Activated T-helper 9 cell treated with anti-CD3 and anti-CD28 coated beads, Interleukin-2, amount 50 U/mL, for 16 hours (primary cell): ENCODE data around the gene HECTD1.
"Not testable (repeated sequence)": the region's sequence is repeated elsewhere in the genome, so short reads cannot be mapped to it uniquely, and the experiment has no call there.

ENCODE experiments used
- DNase-seq: peaks from one replicate; pipeline ENCODE4 v3.0.0-alpha.2; 2020; ENCODE audit warnings: low read depth

Gene HECTD1

DNA sequence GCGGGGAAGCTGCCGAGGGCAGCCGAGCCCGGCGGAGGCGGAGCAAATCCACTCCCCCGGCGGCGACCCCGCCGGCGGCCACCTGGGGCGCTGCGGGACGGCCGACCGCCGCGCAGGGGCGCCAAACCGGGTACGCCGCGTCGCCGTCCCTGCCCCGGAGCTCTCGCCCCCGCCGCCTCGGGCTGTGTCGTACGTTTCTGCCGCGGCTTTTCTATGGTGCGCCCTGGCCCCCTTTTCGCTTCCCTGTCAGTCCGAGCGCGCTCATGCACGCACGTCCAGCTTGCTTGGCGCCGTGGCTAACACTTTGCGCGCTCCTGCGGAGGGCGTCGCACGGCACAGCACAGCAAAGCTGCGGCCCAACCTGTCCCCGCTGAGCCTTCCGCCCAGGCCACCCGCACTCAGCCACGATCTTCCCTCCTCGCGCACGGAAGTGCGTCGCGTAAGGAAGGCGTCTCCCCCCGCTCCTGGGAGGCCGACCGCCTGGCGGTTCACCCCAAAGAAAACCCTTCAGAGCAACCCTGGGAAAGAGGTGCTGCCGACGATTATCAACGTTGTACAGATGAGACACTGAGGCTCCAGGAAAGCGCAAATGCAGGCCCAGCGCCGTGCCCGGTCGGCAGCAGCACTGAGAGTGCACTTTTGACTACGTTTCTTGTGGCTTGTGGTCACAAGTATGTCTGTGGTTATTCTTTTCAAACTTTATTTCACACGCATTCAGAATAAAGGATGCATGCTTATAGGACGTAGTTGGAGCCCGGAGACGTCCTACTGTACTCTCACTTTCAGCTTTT lies at the start of gene HECTD1:
Gene HECTD1, minus strand, starts transcription at position 39 of the 791 bp plus-strand sequence. CDS start 1,857 bp downstream, outside the sequence.
- peak; percentile 86 for DNase-seq

DNA sequence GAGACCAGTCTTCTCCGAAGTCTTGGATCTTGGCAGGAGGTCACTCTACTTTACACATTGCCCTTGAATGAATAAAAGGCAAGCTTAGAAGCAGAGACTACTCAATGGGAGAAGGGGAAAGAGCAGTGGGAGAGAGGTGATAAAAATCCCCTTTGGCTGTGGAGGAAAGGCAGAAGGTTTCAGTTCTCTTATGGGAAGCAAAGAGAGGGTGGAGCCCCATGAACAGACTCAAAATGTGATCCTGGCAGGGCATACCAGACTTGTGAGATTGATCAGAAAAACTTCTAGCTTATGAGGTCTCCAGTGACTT lies 49.6 kb upstream of the HECTD1 start:
- DNase-seq, result no peak

DNA sequence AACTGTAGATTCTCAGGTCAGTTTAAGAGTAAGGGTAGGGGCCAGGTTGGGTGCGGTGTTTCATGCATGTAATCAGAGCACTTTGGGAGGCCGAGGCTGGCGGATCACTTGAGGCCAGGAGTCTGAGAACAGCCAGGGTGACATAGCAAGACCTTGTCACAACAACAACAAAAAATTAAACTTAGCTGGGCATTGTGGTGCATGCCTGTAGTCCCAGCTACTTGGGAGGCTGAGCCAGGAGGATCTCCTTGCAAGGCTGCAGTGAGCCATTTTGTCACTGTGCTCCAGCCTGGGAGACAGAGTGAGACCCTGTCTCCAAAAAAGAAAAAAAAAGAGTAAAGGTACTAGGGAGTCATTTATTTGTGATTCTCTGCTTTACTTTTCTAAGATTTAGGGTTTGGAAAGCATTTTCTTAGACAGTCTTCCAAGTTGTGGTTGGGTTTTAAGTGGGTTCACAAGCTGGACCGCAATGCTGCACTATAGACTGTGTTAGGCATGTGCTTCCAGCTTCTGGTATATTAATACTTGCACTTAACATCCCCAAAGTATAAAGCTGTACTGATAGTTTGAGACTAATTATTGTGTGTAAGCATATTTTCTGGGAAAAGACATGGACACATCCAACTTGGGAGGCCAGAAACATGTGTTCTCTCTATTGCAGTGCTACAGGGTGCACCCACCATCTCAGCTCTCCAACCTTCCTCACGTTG lies 49.1 kb upstream of the HECTD1 start:
- DNase-seq, result no peak

DNA sequence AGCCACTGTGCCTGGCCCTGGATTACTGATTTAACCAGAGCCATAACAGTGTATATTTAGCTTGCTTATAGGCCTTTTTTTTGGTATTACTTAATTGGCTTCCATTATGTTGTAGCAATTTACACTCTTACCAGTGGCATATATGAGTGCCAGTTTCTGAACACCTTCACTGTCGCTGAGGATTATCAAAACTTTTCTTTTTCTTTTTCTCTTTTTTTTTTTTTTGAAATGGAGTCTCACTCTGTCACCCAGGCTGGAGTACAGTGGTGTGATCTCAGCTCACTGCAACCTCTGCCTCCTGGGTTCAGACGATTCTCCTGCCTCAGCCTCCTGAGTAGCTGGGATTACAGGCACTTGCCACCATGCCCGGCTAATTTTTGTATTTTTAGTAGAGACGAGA lies 48.3 kb upstream of the HECTD1 start:
- not testable (repeated sequence) for DNase-seq

DNA sequence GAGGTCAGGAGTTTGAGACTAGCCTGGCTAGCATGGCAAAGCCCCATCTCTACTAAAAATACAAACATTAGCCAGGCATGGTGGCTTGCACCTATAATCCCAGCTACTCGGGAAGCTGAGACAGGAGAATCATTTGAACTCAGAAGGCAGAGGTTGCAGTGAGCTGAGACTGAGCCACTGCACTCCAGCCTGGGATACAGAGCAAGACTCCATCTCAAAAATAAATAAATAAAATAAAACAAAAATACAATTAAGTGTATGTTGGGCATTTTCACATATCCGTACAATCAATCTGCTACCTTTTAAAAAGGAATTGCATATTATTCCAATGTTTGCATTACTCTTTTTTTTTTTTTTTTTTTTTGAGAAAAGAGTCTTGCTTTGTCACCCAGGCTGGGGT lies 47.7 kb upstream of the HECTD1 start:
- no peak for DNase-seq

DNA sequence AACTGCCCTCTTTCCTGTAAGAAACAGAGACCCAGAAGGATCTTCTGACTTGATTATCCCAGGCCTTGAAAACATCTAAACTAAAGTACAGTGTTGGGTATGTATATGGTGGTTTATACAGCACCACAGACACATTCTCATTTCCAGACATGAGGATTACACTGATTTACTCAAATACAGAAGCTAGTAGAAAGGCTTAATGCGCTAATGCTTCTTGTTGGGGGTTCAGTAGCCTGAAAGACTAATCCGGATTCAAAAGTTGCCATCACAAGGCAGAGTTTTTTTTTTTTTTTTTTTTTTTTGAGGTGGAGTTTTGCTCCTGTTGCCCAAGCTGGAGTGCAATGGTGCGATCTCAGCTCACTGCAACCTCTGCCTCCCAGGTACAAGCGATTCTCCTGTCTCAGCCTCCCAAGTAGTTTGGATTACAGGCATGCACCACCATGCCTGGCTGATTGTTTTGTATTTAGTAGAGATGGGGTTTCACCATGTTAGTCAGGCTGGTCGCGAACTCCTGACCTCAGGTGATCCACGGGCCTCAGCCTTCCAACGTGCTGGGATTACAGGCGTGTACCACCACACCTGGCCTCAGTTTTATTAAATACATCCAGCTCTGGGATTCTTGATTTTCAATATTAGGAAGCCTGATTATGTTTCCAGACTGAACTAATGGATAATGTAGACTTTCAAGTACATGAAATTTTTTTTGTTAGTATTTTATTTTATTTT lies 46.3 kb upstream of the HECTD1 start:
- DNase-seq, result no peak

DNA sequence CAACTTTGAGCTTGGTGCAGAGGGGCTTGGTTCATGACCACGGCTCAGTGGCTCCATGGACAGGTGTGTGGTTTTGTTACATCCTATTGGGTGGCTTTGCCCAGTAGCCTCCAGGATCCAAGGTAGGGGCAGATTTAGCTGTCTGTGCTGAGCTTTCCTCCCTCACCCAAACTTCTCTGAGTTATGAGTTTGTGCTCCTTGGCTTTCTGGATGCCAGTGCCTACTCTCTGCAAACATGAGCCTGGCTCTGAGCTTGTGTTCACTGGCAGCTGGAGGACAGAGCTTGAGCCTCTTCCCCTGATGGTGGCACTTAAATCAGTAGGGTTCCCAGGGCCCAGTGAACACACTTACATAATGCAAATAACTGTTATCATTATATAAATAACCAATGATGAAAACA lies 45.3 kb upstream of the HECTD1 start:
- DNase-seq, result no peak

DNA sequence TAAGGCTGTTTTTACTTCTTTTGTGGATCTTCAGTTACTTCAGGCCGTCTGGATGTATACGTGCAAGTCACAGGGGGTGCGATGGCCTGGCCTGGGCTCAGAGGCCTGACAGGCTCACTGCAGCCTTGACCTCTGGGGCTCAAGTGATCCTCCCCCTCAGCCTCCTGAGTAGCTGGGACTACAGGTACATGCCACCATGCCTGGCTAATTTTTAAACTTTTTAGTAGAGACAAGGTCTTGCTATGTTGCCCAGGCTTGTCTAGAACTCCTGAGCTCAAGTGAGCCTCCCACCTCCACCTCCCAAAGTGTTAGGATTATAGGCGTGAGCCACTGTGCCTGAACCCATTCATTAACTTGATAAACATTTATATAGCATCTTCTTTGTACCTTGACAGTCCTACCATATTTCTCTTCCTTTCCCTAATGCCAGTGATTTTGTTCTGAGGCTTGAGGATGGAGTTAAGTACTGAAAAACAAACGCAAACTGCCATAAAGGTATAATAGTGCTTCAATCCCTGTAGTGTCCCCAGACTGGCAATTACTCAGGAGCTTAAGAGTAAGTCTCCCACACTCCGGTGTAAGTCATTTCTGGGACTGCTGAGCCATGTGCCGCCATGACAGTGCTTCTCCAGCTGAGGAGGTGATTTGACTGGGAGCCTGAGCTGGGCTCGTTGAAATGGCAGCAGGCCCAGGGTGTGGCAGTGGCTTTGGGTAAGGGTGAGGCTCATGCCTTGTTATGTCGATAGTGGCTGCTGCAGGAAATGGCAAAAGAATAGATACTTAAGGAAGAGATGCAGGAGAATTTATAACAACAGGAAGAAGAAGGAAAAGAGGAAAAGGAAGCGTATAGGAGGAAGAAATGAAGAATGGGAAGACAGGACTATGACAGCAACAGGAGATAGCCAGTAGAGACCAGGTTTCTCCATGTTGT lies 43.7 kb upstream of the HECTD1 start:
- DNase-seq, result no peak

DNA sequence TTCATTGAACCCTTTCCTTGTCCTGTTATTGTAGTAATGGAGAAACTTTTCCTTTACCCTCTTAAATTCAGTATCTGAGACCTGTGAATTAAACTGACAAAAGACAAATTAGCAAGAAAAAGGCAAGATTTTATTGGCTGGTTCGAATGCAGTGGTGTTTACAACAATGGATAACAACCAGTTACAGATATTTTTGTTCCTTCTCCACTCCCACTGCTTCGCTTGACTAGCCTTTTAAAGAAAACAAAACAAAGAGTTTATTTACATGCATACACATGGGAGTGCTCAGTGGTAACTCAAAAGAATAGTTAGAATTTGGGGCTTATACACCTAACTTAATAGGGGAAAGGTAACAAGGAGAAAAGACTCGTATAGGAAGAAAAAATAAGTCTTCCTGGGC lies 37.0 kb upstream of the HECTD1 start:
- no peak for DNase-seq

DNA sequence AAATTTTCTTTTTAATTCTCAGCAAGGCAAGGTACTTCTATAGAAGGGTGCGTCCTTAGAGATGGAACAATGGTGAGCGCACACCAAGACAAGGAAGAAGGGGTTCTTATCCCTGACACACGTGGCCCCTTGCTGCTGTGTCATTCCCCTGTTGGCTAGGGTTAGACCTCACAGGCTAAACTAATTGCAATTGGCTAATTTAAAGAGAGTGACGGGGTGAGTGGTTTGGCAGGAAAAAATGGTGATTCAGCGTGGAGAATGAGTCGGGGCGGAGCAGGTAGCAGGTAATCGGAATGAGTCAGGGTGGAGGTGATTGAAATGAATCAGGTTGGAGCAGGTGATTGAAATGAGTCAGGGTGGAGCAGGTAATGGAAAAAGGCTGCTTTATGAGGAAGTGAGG lies 36.3 kb upstream of the HECTD1 start:
- no peak for DNase-seq

DNA sequence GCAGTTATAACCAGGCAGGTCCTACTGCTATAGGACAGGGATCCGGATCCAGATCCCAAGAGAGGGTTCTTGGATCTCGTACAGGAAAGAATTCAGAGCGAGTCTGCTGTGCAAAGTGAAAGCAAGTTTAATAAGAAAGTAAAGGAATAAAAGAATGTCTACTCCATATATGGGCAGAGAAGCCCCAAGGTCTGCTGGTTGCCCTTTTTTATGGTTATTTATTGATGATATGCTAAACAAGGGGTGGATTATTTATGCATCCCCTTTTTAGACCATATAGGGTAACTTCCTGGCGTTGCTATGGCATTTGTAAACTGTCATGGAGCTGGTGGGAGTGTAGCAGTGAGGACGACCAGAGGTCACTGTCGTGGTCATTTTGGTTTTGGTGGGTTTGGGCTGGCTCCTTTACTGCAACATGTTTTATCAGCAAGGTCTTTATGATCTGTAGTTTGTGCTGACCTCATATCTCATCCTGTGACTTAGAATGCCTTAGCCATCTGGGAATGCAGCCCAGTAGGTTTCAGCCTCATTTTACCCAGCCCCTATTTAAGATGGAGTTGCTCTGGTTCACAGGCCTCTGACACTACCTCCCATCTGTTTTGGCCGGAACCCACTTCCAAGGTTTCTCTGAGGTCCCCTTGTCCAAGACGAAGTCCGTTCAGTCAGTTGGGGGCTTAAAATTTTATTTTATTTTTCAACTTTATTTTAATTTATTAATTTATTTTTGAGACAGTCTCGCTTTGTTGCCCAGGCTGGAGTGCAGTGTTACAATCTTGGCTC lies 34.8 kb upstream of the HECTD1 start:
- DNase-seq, result not testable (repeated sequence)

DNA sequence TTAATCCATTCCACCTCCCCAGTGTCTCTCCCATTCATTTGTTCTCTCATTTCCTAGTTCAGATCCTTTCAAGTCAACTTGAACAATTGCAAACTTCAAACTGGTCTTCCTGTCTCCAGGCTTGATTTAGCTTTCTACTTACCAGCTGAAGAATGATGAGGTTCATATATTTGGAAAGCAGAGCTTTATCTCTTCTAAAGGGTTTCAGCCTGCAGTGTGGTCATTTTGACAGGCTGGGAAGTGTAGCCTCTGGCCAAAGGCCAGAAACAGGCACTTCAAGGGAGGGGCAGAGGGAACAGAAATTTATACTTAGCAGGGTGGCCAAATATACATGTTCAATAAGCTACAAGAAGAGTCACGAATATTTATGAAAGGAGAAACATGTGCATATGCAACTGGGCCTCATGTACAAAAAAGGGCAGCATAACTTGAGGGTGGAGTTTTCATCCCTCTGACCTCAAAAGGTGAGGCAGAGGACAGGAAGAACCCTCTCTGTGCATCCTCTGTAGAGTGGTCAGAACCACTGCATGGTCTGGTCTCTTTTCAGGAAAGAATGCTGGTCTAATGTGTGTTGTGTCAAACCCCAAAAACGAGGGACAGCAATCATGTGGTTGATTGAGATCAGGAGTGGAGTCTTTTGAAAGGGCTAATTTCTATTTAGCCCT lies 34.0 kb upstream of the HECTD1 start:
- no peak for DNase-seq

DNA sequence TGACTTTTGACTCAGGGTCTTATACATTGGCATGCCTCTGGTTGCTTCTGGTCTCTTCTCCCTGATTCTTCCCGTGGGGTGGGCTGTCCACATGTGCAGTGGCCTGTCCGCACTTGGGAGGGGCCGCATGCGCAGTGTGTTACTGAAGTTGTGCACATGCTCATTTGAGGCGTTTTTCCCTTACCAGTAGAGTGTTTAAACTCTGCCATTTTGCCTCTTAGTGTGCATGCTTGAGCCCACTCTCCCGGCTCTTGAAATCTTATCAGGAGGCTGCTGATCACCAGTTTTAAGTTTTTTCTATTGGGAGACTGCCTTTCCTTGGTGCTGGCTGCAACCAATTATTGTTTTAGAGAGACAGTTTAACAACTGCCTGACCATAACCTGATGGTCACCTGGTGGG lies 32.1 kb upstream of the HECTD1 start:
- no peak for DNase-seq

DNA sequence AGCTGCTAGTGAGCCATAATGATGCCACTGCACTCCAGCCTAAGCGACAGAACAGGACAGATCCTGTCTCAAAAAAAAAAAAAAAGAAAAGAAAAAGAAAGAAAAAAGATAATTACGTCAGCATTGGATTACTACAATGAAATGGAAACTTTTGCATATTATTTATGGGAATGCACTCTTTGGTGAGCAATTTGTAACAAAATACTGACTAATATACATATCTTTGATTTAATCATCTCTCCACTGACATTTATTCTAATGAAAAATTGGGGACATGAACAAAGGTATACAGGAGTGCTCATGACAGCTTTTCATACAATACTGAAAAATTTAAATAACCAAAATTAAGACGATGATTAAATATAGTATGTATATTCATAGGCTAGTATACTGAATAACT lies 27.9 kb upstream of the HECTD1 start:
- DNase-seq, result no peak

DNA sequence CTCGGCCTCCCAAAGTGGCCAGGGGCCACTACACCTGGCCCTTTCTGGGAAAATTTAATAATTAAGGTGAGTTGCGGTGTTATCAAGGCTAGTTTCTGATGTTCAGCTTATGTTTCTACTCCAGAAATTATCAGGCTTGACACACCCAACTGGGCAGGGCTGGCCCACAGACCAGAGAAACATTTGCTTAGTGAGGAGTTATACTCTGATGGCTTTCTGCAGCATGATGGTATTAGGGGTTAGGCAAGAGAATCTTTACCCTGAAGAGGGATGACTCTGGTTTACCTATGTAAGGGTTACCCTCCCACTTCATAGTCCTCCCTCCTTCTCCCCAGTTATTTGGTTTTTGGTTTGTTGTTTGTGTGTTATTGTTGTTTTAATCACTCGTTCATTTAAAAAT lies 24.5 kb upstream of the HECTD1 start:
- DNase-seq, result no peak

DNA sequence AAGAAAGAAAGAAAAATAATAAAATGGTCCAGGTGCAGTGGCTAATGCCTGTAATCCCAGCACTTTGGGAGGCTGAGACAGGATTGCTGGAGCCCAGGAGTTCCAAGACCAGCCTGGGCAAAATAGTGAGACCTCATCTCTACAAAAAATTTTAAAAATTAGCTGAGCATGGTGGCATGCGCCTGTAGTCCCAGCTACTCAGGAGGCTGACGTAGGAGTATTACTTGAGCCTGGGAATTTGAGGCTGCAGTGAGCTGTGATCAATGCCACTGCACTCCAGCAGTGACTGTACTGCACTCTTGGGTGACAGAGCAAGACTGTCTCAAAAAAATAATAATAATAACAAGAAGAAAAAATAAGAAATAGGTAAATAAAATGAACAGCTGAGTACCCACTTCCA lies 23.7 kb upstream of the HECTD1 start:
- not testable (repeated sequence) for DNase-seq

DNA sequence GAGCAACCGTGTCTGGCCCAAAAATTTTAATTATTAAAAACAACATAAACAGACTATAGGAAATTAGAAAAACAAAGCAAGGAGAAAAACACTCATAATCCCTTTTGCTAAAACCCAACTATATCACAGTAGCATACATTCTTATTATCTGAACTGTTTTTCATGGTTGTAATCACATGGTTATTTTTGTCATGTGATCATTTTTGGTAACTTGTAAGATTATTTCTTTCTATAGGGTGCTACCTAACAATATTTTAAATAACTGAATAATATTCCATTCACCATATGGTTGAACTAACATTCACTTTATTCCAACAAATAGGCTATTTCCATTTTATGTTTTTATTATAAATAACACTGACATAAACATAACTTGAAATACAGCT lies 23.0 kb upstream of the HECTD1 start:
- no peak for DNase-seq

DNA sequence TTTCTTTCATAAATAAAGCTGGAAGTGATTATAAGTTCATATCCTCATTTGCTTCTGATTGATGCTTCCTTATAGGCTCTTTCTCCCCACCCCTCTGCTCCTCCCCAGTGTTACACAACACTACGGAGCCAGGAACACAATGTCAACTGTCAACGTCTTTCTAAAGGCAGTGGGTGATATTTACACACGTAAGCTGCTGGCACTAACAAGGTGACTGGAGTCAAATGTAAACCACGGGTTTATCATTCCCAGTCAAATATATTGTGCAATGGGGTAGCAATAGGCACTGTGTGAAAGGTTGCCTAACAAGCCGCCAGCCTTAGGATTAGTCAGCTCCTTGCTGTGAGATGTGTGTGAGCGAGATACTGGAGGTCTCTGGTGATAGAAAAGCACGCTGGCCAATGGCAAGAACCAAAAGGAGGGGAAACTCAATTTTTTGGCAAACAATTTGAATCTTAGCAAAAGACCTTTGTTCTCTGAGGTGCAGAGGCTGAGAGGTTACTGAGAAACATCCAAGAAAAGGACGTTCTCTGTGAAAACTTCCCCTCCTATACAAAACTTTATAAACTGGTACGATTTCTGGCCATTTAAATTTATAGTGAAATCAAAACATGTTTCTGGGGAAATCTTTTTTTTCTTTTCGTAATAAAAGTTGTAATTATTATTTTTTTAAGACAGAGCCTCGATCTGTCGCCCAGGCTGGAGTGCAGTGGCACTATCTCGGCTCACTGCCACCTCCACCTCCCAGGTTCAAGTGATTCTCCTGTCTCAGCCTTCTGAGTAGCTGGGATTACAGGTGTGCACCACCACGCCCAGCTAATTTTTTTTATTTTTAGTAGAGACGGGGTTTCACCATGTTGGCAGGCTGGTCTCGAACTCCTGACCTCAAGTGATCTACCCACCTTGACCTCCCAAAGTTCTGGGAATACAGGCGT lies 22.3 kb upstream of the HECTD1 start:
- no peak for DNase-seq

DNA sequence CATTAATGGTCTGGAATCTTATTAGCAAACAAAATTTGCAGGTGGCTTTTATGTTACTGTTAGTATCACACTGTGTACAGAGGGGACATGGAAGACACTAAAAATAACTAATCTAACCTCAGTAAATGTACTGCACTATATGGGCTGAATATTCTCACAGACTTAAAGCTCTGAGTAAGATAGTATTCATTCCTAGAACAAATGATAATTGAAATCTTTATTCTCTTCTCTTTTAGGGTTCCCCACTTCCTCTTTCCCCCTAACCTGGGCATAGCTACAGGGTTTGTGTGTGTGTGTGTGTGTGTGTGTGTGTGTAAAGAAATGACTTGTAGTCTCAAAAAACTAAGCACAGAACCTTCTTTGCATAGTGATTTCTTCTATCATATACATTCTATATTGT lies 21.4 kb upstream of the HECTD1 start:
- no peak for DNase-seq

DNA sequence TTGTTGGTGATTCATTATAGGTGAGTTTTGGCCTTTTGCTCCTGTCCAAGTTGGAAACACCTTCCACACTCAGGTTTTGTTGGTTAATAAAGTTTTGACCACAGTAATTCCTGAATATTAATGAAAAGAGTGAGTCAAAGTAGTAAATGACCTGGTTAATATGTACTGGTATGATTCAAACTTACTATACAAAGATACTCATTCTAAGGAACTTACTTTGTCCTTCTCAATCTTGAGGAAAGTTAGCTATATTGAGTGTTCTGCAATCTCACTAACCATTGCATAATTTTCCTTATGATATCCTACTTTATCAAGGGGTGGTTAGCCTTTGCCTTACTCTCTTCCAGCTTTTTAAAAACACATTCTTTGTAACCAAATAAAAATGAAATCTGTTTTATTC lies 20.9 kb upstream of the HECTD1 start:
- DNase-seq, result no peak
